Epithelial cell of proximal tubule (primary cell): ENCODE measurements around the gene ACACA. TPM values are rescaled to one million over a fixed set of nuclear protein-coding genes. Genes with fewer than 3 reads are reported as not detected.
A peak's percentile ranks its signal among the peaks of the same experiment; 100 is the strongest.

Experiments used
- DNase-seq: peaks from one replicate; pipeline ENCODE4 v3.0.0-alpha.2; 2011; ENCODE audit warnings: low read depth
- H3K4me3 ChIP-seq: 2 replicates; pipeline ENCODE4 v1.5.1; 2011; ENCODE audit warnings: low read depth, mild to moderate bottlenecking, low read length
- CTCF ChIP-seq: conservative IDR thresholded peaks from 2 replicates; pipeline ENCODE4 v1.5.1; 2012; ENCODE audit warnings: low read depth, mild to moderate bottlenecking, low read length
- total RNA-seq: library from RNA; depleted of rRNA; stranded (reverse); fragments of >200 nt; gene quantifications from 2 replicates; pipeline ENCODE4 v1.2.3, GENCODE V29; 2015

Gene ACACA
- total RNA-seq, 1 donor from 2014 or later, result 26.4 TPM

DNA sequence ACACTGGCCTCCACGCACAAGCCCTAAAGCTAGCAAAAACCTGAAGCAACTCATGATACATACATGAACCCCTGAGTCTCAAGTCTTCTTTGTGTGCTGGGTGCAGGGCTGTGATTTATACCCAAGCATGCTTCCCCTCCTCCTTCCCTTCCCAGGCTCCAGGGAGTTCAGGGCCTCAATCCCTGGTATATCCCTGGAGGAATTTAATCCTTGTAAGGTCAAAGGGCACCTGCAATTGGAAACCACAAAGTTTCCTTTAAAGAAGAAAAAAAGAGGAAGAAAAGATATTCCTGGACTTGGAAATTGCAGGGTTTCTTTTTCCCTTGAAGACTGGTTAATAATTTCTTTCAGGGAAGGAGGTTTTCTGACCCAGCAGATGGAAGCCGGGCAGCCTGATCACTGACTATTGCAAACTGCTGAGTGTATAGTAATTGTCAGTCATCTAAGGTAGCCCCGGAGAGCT lies 275.6 kb downstream of the ACACA start:
- H3K4me3 ChIP-seq, result peak overlapping the region; percentile 34
- TF ChIP-seq CTCF, result no peak
- DNase-seq, result peak; percentile 40

GRCh38 chr17:37124821-37125173 lies 281.8 kb downstream of the ACACA start:
- no peak for DNase-seq
- H3K4me3 ChIP-seq, result no peak overlapping the region
- TF ChIP-seq CTCF, result no peak

DNA sequence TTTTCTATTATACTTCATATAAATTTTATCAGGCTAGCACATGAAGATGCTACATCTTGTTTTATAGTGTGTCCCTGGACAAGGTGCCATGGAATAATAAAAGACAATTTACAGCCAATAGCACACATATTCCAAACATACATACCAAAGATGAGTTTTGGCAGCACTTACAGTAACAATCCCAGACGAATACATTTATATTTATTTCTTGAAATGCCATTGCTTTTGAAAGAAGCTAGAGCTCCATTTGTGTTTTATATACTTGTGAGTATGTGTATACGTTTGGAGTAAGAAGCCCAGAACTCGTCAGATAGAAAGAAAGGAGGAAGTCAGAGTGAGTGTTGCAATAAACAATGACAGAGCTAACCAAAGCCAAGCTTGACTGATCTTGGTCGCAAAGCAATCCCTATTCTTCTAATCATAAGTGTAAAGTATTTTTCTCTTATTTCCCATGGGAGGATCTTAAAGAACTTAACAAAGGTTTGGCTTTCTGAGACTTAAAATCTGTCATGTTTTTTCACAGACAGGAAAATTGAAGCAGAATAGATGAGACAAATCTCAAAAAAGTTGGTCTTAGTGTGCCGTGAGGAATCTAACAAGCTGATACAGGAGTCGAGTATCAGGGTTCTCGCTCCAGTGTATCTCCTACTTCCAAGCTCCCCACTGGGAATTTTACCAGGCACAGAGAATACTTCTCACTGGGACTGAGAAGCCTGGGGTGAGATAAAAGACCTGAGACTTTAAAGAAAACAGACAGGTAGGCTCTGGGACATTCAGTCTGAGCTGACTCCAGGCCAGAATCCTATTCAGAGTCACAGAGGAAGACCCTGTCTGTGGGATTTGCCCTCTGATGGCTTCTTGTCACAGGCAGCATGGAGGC lies 282.5 kb downstream of the ACACA start:
- H3K4me3 ChIP-seq, result no peak overlapping the region
- no peak for TF ChIP-seq CTCF
- DNase-seq, result peak; percentile 36

GRCh38 chr17:37123386-37123785 lies 283.2 kb downstream of the ACACA start:
- no peak overlapping the region for H3K4me3 ChIP-seq
- DNase-seq, result no peak
- TF ChIP-seq CTCF, result no peak

- no peak for DNase-seq
- no peak for TF ChIP-seq CTCF
- no peak overlapping the region for H3K4me3 ChIP-seq
Measured at GRCh38 chr17:37121616-37122015, 285.0 kb downstream of the ACACA start.

DNA sequence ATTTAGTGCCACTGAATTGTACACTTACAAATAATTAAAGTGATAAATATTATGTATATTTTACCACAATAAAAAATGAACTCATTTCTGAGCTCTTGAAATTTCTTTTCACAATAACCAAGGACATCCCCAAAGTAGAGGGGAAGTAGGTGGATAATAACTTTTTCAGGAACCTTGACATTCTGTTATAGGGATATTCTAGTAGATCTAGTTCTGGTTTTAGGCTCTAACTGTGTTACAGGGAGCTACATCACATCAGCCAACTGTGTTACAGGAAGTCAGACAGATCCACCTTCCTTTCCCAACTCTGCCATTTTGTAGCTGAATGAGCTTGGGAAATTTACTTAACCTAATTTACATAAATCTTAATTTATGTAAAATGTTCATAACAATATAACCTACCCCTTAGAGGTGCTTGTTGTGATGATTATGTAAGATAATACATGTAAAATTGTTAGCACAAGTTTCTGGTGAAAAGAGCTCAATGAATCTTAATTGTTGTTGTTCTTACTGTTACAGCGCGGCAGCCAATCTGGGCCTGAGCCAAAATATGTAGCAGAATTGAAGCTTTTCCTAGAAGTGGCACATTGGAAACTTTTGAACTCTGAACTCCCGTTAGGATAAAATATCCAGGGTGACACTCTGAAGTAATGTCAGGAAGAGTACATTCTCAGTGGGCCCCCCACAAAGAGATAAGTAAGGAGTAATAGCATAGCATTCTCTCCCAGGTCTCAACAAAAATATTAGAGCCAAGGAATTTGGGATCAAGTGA lies 288.1 kb downstream of the ACACA start:
- no peak for DNase-seq
- no peak for TF ChIP-seq CTCF
- no peak overlapping the region for H3K4me3 ChIP-seq
